Activated CD8-positive, alpha-beta memory T cell treated with anti-CD3 and anti-CD28 coated beads for 4 hours (primary cell): ENCODE results near the gene KLF2.

Source experiments
- DNase-seq, 2 donors: peaks; one replicate each; pipeline ENCODE4 v3.0.0-alpha.2; 2020; ENCODE audit warnings: low read depth in 2 of 2

KLF2 gene

DNA sequence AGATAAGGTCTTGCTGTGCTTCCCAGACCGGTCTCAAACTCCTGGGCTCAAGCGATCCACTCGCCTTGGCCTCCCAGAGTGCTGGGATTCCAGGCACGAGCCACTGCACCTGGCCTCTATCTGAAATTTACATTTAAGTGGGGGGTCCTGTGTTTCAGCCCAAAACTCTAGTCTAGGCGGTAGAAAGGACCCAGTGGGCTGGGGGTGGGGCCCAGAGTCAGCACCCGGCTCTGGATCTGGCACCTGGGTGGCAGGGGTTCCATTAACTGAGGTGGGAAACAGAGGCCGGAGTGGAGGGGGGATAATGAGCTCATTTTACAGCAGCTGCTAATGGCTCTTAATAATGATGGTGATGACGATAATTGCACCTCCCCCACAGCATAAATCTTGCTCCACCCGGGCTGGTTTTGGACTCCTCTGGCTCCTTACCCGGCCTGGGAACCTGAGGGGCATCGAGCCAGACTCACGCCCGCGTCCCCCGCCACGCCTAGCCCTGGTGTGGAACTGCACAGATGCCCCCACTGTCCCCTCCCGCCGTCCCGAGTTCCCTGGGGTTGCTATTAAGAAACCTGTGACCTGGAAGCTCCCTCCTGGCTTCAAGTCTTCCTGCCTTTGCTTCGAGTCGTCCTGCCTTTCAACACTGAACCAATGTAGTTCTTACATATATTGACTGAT lies 17.8 kb upstream of the KLF2 start:
- DNase-seq = no peak

GRCh38 chr19:16308081-16308480 lies 16.5 kb upstream of the KLF2 start:
- no peak for DNase-seq

DNA sequence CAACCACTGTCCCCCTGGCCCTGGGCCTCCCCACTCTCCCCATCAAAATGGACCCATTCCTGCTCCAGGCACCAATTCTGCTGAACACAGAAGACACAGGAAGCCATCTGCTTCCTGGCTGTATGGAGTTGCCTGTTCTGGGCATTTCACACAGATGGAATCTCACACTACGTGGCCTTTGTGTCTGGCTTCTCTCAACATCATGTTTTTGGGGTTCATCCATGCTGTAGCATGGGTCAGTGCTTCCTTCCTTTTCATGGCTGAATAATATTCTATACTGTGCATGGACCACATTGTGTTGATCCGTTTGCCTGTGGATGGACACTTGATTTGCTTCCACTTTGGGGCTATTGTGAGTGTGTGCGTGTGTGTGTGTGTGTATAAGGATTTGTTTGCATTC lies 15.0 kb upstream of the KLF2 start:
- DNase-seq = no peak

- no peak for DNase-seq
Measured at GRCh38 chr19:16315825-16316505, 8.7 kb upstream of the KLF2 start.

- no peak for DNase-seq
Measured at GRCh38 chr19:16316506-16316882, 8.1 kb upstream of the KLF2 start.

- DNase-seq = no peak
Measured at GRCh38 chr19:16319481-16319880, 5.1 kb upstream of the KLF2 start.

DNA sequence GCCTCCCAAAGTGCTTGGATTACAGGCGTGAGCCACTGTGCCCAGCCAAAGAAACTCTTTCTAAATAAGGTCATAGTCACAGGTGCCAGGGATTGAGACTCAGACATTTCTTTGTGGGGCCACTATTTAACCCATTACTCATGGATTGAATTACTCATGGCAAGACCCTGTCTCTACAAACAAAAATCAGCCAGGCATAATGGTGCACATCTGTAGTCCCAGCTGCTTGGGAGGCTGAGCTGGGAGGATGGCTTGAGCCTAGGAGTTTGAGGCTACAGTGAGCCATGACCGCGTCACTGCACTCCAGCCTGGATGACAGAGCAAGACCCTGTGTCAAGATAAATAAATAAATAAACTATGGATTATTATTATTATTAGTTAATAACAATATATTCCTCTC lies 3.6 kb upstream of the KLF2 start:
- DNase-seq = no peak

GRCh38 chr19:16325161-16325527 lies 518 bp downstream of the KLF2 start:
- no peak for DNase-seq

DNA sequence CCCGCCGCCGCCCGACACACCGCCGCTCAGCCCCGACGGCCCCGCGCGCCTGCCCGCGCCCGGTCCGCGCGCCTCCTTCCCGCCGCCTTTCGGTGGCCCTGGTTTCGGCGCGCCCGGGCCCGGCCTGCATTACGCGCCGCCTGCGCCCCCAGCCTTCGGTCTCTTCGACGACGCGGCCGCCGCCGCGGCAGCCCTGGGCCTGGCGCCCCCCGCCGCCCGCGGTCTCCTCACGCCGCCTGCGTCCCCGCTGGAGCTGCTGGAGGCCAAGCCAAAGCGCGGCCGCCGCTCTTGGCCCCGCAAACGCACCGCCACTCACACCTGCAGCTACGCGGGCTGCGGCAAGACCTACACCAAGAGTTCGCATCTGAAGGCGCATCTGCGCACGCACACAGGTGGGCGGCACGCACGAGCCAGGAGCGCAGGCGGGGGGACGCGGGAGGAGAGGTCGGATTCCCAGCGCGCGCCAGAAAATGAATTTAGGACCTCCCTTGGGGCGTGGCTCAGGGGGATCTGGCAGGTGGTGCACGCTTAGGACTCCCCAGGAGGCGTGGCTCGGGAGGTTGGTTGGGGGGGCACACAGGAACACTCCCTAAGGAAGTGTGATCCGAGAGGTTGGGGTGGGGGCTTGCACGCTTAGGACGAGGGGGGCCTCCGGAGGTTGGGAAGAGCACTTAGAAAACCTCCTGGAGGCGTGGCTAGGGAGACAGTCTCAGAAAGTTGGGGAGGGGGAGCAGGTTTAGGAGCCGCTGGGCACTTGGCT lies 1.2 kb downstream of the KLF2 start:
- no peak for DNase-seq

- no peak for DNase-seq
Measured at GRCh38 chr19:16326401-16327168, 2.0 kb downstream of the KLF2 start.

- no peak for DNase-seq
Measured at GRCh38 chr19:16327169-16327475, 2.5 kb downstream of the KLF2 start.

DNA sequence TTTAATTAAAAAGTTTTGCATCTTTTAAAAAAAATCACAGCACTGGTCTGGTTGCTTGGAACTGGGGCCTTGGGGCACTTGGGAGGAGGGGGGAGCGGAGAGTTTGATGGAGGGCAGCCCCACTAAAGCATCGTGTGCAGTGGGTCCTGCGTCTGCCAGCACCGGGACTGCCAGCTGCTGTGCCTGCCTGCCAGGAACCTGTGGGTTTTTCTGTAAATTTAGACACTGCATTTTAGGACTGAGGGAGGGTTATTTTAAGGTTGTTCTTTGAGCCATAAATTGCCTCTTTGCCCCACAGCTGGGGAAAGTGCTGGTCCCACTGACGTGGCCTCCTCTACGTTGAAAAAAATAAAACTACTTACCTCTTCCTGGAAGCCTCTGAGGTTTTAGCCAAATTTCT lies 2.9 kb downstream of the KLF2 start:
- DNase-seq = no peak

DNA sequence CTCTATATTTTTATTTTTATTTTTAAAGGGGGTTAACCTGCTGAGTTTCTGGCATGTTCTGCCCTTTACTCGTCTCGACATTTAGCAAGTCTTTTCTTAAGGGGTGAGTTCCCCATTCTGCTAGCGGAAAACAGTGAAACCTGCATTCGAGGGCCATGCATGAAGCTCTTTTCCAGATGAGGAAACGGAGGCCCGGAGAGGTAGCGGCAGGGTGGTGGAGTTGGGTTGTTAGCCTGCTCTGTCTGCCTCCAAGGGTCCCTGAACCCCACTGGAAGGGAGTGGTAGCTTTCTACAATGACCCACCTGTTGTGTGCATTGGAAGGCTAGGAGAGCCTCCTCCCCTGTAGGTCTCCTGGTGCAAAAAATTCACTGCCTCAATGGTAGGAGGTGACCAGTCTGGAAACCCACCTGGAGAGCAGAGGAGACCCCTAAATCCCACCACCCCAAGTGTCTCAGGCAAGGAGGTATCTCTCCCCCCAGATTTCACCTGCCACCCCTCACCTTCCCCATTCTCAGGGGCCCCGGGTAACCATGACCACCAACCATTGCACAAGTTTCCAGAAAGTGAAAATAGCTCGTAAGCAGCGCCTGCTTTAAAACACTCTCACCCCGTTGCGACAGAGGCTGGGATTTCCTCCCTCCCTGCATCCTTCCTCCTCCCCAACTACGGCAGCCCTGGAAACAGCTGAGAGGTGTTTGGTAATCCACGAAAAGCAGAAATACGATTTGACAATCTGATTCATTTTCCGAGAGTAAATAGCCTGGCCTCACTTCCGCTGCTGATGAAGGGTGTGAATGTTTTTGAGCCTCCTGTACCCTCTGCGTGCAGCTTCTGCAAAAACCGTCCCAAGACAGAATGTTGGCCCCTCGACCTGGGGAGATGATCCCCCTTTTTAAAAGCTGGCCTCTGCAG lies 3.5 kb downstream of the KLF2 start:
- no peak for DNase-seq

DNA sequence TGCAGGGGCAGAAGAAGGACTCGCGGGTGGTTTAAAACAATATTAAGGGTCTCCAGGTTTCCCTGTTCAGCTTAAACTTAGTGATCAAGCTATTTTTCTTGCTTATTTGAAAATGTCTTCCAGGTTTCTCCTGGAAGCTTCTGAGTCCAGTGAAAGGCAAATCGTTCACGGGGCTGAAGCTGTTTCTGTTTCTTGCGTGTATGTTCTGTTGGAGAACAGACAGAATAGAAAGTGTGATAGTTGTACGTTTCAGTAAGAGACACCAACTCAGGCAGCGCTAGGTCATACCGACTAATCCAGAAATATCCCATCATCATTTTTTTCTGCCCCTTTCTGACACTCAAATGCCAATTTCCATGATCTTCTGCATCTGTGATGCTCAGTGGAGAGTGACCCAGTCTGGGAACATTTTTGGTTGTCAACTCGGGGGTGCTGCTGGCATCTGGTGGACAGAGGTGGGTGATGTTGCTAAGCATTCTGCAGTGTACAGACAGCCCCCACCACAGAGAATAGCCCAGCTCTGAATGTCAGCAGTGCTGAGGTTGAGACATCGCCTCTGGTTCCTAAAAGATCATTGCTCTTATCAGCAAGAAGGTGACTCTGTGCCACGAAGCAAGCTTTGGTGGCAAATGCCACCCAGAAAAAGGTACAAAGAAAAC lies 4.3 kb downstream of the KLF2 start:
- DNase-seq = no peak

- peak; percentile 89 to 94 for DNase-seq
Measured at GRCh38 chr19:16330368-16330801, 5.8 kb downstream of the KLF2 start.

DNA sequence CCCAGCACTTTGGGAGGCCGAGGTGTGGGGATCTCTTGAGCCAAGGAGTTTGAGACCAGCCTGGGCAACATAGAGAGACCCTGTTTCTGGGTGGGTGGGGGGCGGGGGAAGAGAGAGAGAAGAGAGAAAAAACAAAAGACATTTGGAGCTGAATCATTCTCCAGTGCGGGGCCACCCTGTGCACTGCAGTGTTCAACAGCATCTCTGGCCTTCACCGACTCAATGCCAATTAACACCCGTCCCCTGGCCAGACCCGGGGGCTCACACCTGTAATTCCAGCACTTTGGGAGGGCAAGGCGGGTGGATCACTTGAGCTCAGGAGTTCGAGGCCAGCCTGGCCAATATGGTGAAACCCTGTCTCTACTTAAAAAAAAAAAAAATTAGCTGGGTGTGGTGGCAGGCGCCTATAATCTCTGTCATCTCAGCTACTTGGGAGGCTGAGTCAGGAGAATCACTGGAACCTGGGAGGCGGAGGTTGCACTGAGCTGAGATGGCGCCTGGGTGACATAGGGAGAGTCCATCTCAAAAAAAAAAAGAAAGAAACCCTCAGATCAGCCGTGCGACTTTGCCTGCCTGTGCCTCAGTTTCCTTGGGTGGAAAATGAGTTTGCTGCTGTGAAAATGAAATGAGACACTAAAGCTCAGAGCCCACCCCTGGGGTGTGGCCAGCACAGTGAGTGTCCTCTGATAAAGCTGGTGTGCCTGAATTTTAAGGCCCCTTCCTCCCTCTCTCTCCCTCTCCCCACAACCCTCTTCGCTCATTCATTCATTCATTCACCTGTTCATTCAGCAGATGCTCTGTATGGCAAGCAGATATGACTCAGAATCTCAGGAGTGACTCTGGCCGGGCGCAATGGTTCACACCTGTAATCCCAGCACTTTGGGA lies 6.4 kb downstream of the KLF2 start:
- no peak for DNase-seq

- no peak for DNase-seq
Measured at GRCh38 chr19:16333001-16333586, 8.5 kb downstream of the KLF2 start.

DNA sequence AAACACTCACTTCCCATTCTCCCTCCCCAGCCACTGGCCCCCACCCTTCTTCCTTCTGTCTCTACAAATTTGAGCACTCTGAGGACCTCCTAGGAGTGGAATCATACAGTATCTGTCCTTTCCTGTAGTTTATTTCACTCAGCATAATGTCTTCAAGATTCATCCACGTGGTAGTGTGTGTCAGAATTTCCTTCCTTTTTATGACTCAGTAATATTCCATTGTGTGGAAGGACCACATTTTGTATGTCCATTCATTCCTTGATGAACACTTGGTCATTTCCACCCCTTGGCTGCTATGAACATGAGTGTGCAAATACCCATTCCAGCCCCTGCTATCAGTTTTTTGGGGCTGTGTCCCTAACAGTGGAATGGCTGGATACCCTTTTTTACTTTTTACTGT lies 9.8 kb downstream of the KLF2 start:
- DNase-seq = no peak

DNA sequence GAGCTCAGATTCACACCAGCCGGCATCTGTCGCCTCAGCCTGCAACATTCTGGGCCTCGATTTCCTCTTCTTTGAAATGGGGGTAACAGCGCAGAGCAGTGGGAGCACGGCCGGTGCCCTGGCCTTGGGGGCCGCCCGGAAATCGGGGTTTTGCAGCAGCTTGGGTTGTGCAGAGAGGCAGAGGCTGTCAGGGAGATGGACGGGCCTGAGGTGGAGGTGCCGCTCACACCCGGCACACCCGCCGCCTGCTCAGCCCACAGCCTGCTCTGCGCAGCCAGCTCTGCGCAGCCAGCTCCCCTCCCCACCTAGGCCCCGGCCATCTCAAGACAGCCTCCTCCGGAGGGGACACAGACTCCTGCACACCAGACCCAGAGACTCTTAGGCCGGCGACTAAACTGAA lies 10.6 kb downstream of the KLF2 start:
- no peak for DNase-seq

- DNase-seq = no peak
Measured at GRCh38 chr19:16336571-16336970, 11.9 kb downstream of the KLF2 start.
